HepG2 (cell line): ENCODE measurements around the gene P3H4. TPM values are rescaled to one million over a fixed set of nuclear protein-coding genes. Genes with fewer than 3 reads are reported as not detected.

ENCODE experiments used
- HNRNPLL ChIP-seq: fragments of 200-400 bp; formaldehyde crosslinking; IDR thresholded peaks from 2 replicates; pipeline ENCODE4 v1.6.1; 2017; ENCODE audit warnings: mild to moderate bottlenecking, low read depth, low read length; ENCODE audit not compliant: poor library complexity, severe bottlenecking
- KDM6A ChIP-seq: IDR thresholded peaks from 2 replicates; pipeline ENCODE4 v1.6.1; 2016; ENCODE audit warnings: low read depth
- KLF12 ChIP-seq: sonication (generic); formaldehyde crosslinking; IDR thresholded peaks from 2 replicates; pipeline ENCODE4 v1.4.0; 2020; ENCODE audit warnings: missing genetic modification reagents, borderline replicate concordance
- NCOA5 ChIP-seq: sonication (generic); formaldehyde crosslinking; IDR thresholded peaks from 2 replicates; pipeline ENCODE4 v1.4.0; 2020; ENCODE audit warnings: missing genetic modification reagents
- NFE2 ChIP-seq: sonication (generic); formaldehyde crosslinking; IDR thresholded peaks from 2 replicates; pipeline ENCODE4 v1.4.0; 2020; ENCODE audit warnings: missing genetic modification reagents
- SRSF4 ChIP-seq: fragments of 200-400 bp; formaldehyde crosslinking; IDR thresholded peaks from one replicate; pipeline ENCODE4 v1.6.1; 2018; ENCODE audit warnings: mild to moderate bottlenecking, low read depth, low read length, moderate library complexity; ENCODE audit not compliant: poor library complexity, severe bottlenecking
- TEAD2 ChIP-seq: sonication (generic); formaldehyde crosslinking; IDR thresholded peaks from 2 replicates; pipeline ENCODE4 v1.9.0; 2021; ENCODE audit warnings: missing genetic modification reagents
- ZNF160 ChIP-seq: sonication (generic); formaldehyde crosslinking; IDR thresholded peaks from 2 replicates; pipeline ENCODE4 v1.8.0; 2022; ENCODE audit warnings: mild to moderate bottlenecking, inconsistent platforms, missing genetic modification reagents
- ZNF317 ChIP-seq: sonication (generic); formaldehyde crosslinking; IDR thresholded peaks from 2 replicates; pipeline ENCODE4 v1.5.0; 2020; ENCODE audit warnings: mild to moderate bottlenecking, missing genetic modification reagents
- ZNF747 ChIP-seq: sonication (generic); formaldehyde crosslinking; IDR thresholded peaks from 2 replicates; pipeline ENCODE4 v1.8.1; 2023; ENCODE audit warnings: missing genetic modification reagents, mild to moderate bottlenecking, borderline replicate concordance
- polyA plus RNA-seq, 8 experiments: library from polyadenylated mRNA; depleted of rRNA in 3 of 8; stranded (reverse) in 7 of 8; unstranded in 1 of 8; fragments of >200 nt; fragmentation: Illumina TruSeq in 4 of 8; extraction: Trizol in 4 of 8; gene quantifications; 2 replicates each; pipeline versions ENCODE4 v1.2.1 to v1.2.3, GENCODE V29; 2011 to 2016; ENCODE audit warnings: low read depth in 4 of 8, missing spikeins in 1 of 8, mixed read lengths in 1 of 8; ENCODE audit not compliant: insufficient read depth in 1 of 8
- total RNA-seq, 5 experiments: library from RNA; depleted of rRNA; stranded (reverse); fragments of >200 nt; fragmentation: Illumina TruSeq; extraction: Trizol; gene quantifications; 2 replicates each; pipeline ENCODE4 v1.2.3, GENCODE V29; 2016; ENCODE audit warnings: low read depth in 1 of 5
- TF ChIP-seq, protein P1 (sequence below): sonication (generic); formaldehyde crosslinking; IDR thresholded peaks from 2 replicates; pipeline ENCODE4 v1.5.0; 2020; ENCODE audit warnings: mild to moderate bottlenecking, missing genetic modification reagents, borderline replicate concordance
- TF ChIP-seq, protein P2 (sequence below): IDR thresholded peaks from 2 replicates; pipeline ENCODE4 v1.6.1; 2016
- TF ChIP-seq, protein P3 (sequence below): sonication (generic); IDR thresholded peaks from 2 replicates; pipeline ENCODE4 v1.6.1; 2016; ENCODE audit warnings: low read depth, borderline replicate concordance
- TF ChIP-seq, protein P4 (sequence below): sonication (generic); formaldehyde crosslinking; IDR thresholded peaks from 2 replicates; pipeline ENCODE4 v1.4.0; 2020; ENCODE audit warnings: missing genetic modification reagents, borderline replicate concordance
- TF ChIP-seq, protein P5 (sequence below): sonication (generic); formaldehyde crosslinking; IDR thresholded peaks from 2 replicates; pipeline ENCODE4 v1.4.0; 2020; ENCODE audit warnings: mild to moderate bottlenecking, low read depth, missing genetic modification reagents

P3H4 gene
- total and polyA plus RNA-seq, 2 of the 13 experiments (the other 11 are each of a cell fraction or from before 2014, with no cell fraction given) = 37.1 to 50.6 TPM

DNA sequence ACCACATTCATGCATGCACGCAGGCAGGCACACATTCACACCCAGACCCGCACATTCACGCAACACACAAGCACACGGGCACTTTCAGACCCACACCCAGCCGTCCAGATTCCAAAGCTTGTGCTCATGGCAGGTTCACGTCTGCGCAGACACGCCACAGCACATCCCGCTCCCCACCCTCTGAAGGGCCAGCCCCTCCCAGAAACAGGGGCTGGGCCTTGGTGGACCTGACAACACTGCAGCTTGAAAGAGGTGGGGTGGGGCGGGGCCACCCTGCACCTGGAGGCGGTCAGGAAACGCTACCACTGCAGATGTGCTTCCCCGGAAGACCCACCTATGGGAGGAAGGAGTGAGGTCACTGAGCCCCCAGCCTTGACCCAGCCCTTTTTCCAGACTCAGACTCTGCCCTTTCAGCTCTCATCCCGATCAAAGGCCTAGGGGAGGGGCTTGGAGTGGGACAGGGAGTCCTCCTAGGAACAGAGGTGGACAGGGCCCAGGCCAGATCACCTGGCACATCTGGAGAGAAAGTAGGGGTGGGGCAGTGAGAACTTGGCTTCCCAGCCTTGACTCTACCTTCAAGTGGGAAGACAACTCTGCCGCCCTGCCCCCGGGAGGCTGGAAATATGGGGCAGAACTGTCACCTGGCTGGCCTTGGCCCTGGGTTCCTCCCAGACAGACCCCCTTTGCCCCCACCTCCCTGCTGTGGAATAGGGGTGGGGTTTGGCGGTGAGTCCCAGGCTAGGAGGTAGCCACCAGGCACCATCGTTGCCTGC lies 11.0 kb downstream of the P3H4 start (continued):
- TF ChIP-seq, protein P1, sequence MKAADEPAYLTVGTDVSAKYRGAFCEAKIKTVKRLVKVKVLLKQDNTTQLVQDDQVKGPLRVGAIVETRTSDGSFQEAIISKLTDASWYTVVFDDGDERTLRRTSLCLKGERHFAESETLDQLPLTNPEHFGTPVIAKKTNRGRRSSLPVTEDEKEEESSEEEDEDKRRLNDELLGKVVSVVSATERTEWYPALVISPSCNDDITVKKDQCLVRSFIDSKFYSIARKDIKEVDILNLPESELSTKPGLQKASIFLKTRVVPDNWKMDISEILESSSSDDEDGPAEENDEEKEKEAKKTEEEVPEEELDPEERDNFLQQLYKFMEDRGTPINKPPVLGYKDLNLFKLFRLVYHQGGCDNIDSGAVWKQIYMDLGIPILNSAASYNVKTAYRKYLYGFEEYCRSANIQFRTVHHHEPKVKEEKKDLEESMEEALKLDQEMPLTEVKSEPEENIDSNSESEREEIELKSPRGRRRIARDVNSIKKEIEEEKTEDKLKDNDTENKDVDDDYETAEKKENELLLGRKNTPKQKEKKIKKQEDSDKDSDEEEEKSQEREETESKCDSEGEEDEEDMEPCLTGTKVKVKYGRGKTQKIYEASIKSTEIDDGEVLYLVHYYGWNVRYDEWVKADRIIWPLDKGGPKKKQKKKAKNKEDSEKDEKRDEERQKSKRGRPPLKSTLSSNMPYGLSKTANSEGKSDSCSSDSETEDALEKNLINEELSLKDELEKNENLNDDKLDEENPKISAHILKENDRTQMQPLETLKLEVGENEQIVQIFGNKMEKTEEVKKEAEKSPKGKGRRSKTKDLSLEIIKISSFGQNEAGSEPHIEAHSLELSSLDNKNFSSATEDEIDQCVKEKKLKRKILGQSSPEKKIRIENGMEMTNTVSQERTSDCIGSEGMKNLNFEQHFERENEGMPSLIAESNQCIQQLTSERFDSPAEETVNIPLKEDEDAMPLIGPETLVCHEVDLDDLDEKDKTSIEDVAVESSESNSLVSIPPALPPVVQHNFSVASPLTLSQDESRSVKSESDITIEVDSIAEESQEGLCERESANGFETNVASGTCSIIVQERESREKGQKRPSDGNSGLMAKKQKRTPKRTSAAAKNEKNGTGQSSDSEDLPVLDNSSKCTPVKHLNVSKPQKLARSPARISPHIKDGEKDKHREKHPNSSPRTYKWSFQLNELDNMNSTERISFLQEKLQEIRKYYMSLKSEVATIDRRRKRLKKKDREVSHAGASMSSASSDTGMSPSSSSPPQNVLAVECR (CRISPR knock-in tag) = peak; percentile 46; the same call in 1 of the 2 replicates
- TF ChIP-seq TEAD2 (CRISPR knock-in tag) (no peak), KDM6A (CRISPR knock-in tag) (no peak), ZNF160 (no peak), SRSF4 (no peak), ZNF317 (CRISPR knock-in tag) (no peak), NCOA5 (CRISPR knock-in tag) (no peak), ZNF747 (CRISPR knock-in tag) (peak; percentile 8; the same call in 1 of the 2 replicates), NFE2 (CRISPR knock-in tag) (no peak), KLF12 (CRISPR knock-in tag) (peak; percentile 70; the same call in 1 of the 2 replicates), HNRNPLL (no peak)
- TF ChIP-seq, protein P2, sequence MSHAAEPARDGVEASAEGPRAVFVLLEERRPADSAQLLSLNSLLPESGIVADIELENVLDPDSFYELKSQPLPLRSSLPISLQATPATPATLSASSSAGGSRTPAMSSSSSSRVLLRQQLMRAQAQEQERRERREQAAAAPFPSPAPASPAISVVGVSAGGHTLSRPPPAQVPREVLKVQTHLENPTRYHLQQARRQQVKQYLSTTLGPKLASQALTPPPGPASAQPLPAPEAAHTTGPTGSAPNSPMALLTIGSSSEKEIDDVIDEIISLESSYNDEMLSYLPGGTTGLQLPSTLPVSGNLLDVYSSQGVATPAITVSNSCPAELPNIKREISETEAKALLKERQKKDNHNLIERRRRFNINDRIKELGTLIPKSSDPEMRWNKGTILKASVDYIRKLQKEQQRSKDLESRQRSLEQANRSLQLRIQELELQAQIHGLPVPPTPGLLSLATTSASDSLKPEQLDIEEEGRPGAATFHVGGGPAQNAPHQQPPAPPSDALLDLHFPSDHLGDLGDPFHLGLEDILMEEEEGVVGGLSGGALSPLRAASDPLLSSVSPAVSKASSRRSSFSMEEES = no peak
- TF ChIP-seq, protein P3, sequence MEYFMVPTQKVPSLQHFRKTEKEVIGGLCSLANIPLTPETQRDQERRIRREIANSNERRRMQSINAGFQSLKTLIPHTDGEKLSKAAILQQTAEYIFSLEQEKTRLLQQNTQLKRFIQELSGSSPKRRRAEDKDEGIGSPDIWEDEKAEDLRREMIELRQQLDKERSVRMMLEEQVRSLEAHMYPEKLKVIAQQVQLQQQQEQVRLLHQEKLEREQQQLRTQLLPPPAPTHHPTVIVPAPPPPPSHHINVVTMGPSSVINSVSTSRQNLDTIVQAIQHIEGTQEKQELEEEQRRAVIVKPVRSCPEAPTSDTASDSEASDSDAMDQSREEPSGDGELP = peak; percentile 48; the same call in 1 of the 2 replicates
- TF ChIP-seq, protein P4, sequence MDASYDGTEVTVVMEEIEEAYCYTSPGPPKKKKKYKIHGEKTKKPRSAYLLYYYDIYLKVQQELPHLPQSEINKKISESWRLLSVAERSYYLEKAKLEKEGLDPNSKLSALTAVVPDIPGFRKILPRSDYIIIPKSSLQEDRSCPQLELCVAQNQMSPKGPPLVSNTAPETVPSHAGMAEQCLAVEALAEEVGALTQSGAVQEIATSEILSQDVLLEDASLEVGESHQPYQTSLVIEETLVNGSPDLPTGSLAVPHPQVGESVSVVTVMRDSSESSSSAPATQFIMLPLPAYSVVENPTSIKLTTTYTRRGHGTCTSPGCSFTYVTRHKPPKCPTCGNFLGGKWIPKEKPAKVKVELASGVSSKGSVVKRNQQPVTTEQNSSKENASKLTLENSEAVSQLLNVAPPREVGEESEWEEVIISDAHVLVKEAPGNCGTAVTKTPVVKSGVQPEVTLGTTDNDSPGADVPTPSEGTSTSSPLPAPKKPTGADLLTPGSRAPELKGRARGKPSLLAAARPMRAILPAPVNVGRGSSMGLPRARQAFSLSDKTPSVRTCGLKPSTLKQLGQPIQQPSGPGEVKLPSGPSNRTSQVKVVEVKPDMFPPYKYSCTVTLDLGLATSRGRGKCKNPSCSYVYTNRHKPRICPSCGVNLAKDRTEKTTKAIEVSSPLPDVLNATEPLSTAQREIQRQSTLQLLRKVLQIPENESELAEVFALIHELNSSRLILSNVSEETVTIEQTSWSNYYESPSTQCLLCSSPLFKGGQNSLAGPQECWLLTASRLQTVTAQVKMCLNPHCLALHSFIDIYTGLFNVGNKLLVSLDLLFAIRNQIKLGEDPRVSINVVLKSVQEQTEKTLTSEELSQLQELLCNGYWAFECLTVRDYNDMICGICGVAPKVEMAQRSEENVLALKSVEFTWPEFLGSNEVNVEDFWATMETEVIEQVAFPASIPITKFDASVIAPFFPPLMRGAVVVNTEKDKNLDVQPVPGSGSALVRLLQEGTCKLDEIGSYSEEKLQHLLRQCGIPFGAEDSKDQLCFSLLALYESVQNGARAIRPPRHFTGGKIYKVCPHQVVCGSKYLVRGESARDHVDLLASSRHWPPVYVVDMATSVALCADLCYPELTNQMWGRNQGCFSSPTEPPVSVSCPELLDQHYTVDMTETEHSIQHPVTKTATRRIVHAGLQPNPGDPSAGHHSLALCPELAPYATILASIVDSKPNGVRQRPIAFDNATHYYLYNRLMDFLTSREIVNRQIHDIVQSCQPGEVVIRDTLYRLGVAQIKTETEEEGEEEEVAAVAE (CRISPR knock-in tag) = no peak
- TF ChIP-seq, protein P5, sequence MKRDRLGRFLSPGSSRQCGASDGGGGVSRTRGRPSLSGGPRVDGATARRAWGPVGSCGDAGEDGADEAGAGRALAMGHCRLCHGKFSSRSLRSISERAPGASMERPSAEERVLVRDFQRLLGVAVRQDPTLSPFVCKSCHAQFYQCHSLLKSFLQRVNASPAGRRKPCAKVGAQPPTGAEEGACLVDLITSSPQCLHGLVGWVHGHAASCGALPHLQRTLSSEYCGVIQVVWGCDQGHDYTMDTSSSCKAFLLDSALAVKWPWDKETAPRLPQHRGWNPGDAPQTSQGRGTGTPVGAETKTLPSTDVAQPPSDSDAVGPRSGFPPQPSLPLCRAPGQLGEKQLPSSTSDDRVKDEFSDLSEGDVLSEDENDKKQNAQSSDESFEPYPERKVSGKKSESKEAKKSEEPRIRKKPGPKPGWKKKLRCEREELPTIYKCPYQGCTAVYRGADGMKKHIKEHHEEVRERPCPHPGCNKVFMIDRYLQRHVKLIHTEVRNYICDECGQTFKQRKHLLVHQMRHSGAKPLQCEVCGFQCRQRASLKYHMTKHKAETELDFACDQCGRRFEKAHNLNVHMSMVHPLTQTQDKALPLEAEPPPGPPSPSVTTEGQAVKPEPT = no peak
